ENCODE measurements around the gene RNF31.

RNF31 gene

GRCh38 chr14:24182110-24182882 is 35.0 kb downstream of the RNF31 start:
- no peak for DNase-seq (ENCODE audit: low read depth)

DNA sequence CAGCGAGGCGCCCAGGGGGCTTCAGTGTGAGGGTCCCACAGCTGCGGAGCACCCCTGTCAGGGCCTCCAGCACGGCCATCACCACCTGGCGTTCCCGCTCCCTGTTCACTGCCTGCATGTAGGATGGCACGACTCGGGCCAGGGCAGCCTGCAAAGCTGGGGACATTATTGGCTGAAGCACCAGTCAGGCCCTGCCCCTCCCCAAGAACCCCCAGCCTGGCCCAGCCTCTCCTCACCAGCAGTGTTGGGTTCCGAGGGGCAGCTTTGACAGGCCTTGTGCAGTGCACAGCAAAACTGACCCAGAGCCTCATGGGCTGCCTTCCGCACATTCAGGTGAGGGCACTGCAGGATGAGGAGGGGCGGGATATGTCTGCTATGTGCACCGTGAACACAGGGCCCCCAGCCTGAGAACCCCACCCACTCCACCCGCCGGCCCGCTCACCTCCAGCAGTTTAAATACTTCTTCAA is 35.8 kb downstream of the RNF31 start:
- no peak for DNase-seq (ENCODE audit: low read depth)

- no peak for DNase-seq (ENCODE audit: low read depth)
These were observed 37.0 kb downstream of the RNF31 start for GRCh38 chr14:24184104-24184970.

- DNase-seq (ENCODE audit: low read depth): no peak
These were observed 37.7 kb downstream of the RNF31 start for GRCh38 chr14:24185026-24185425.

- no peak for DNase-seq (ENCODE audit: low read depth)
These were observed 38.4 kb downstream of the RNF31 start for GRCh38 chr14:24185741-24186140.

DNA sequence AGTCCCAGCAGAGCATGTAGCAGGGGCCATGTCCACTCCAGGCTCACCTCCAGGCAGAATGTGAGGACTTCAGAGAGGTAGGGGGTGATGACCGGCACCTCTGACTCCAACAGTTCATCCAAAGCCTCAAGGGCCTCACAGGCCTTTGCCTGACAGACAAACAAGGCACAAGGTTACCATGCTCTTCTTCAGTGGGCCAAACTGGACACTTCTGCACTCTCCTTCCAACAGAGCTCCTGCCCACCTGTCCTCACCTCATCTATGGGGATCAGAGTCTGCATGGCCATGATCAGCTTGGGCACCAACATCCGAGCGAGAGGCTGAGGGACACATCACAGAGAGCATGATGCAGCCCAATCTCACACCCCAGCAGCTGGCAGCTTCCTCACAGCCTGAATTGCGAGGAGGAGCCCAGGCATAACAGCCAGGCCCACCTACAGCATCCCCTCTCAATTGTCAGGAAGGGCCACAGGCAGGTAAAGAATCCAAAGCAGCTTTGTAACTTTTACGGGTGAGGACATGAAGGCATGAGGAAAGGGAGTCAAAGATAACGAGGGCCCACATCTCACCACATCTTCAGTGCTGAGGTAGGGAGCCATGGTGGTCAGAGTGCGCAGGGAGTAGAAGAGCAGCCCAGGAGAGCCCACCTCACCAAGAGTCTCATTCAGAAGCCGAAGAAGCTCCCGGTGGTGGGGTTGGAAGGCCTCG is 39.7 kb downstream of the RNF31 start:
- DNase-seq (ENCODE audit: low read depth): no peak

DNA sequence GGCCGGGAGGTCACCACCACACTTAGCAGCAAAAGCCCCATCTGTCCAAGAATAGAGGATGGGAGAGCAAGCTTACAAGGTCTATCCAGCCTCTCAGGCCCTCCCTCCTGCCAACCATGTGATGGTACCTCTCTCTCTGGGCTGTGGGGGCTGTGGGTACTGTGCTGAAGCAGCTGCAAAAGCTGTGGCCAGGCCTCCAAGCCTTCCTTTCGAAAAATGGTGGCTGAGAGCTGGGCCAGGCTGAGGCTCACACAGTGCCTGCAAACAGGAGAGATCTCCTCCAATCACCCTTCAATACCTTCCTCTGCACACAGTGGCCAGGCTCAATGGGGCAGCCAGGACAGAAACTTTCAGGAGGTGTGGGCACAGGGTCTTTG is 40.2 kb downstream of the RNF31 start:
- DNase-seq (ENCODE audit: low read depth): no peak

- peak; percentile 91 for DNase-seq (ENCODE audit: low read depth)
These were observed 41.2 kb downstream of the RNF31 start, which contains the start of gene IPO4 for GRCh38 chr14:24188251-24189058. TSS of gene IPO4 (minus strand) at chr14:24188816. CDS start at chr14:24188787, 29 bp downstream.

GRCh38 chr14:24189059-24189375 is 41.7 kb downstream of the RNF31 start:
- no peak for DNase-seq (ENCODE audit: low read depth)

- DNase-seq (ENCODE audit: low read depth): no peak
These were observed 42.2 kb downstream of the RNF31 start for GRCh38 chr14:24189460-24189859.

DNA sequence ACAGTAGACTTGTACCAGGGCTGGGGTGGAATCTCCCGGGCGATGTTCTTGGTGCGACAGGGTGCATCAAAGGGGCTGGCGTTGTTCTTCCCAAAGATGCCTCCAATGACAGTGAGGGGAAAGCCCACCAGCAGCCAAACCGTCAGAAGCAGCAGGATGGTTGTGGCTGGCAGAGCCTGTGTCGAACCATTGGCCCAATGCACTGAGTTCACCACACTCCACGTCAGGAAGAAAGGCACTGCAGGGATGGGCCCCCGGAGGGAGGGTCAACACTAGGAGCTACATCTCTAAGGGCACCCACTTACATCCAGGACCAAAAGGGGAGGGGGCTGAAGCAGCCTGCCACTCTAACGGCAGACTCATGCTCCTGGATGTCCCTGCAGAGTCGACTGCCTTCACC is 43.1 kb downstream of the RNF31 start:
- DNase-seq (ENCODE audit: low read depth): no peak

GRCh38 chr14:24192933-24193332 is 45.6 kb downstream of the RNF31 start:
- DNase-seq (ENCODE audit: low read depth): no peak

- DNase-seq (ENCODE audit: low read depth): no peak
These were observed 47.0 kb downstream of the RNF31 start for GRCh38 chr14:24194186-24194872.

DNA sequence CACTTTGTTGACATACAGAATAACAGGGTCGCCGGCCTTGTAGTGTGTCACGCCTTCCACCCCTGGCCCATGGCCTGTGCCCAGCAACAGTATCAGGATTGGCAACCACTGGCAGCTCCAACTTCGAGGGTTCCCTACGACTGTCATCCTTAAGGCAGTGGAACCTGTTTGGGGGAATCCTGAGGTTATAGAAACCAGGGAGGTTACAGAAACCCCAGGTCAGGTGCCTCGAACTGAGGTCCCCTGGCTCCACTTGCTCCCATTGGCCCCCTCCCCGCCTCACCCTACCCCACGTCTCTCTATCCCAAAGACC is 47.5 kb downstream of the RNF31 start:
- DNase-seq (ENCODE audit: low read depth): no peak

- peak; percentile 79 for DNase-seq (ENCODE audit: low read depth)
These were observed 48.1 kb downstream of the RNF31 start, which contains the start of gene TM9SF1 for GRCh38 chr14:24195186-24196070. TSS of gene TM9SF1 (minus strand) at chr14:24195441. CDS start at chr14:24195019, 422 bp downstream.

GRCh38 chr14:24196071-24197055 is 49.1 kb downstream of the RNF31 start:
- no peak for DNase-seq (ENCODE audit: low read depth)

DNA sequence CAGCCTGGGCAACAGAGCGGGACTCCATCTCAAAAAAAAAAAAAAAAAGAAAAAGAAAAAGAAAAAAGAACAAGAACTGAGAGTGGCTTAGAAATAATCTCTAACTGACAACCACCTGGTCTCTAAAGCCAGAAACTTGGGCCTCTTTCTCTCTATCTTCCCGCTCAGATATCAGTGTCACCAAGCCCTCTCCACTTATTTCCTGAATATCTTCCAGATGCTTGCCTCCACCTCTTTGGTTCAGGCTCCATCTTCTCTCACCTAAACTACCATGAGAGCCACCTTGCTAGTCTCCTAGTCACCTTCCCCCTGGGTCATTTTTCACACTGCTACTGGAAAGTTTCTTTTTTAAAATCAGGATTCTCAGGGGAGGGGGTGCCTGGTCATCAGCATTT is 49.8 kb downstream of the RNF31 start:
- DNase-seq (ENCODE audit: low read depth): no peak

DNA sequence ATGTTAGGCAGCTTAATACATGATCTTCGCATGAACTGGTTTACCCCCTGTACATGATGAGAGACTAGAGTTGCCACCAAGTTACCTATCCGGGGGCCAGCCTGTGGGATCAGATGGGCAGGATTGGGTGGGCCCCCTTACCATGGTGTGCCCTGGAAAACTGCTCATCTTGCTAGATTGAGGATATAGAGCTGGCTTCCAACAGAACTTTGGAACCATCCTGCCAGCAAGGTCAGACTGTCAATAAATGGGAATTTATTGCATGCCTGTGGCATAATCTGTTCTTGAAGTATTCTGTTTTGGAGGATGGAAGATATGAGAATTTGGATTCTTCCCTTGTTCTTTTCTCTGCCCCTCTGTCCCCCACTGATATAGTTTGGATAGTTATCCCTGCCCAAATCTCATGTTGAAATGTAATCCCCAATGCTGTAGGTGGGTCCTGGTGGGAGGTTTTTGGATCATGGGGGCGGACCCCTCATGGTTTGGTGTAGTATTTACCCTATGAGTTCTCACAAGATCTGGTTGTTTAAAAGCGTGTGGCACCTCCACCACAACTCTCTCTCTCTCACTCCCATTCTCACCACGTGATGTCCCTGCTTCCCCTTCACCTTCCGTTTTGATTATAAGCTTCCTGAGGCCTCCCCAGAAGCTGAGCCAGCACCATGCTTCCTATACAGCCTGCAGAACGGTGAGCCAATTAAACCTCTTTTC is 51.7 kb downstream of the RNF31 start:
- no peak for DNase-seq (ENCODE audit: low read depth)
